H54 (cell line): ENCODE results near the gene OPA3.

ENCODE experiments used
- DNase-seq: peaks from one replicate; pipeline ENCODE4 v3.0.0; 2011; ENCODE audit warnings: low spot score, mixed read lengths; ENCODE audit not compliant: insufficient read length
- FAIRE-seq: peaks from 3 replicates; lab custom pipeline; 2011; peaks lifted over from hg19 to GRCh38; lab: Jason Lieb, UNC
- POLR2A ChIP-seq: IDR thresholded peaks from 2 replicates; pipeline ENCODE4 v1.6.1; 2011; ENCODE audit warnings: low read depth, mild to moderate bottlenecking, low read length

The OPA3 gene

GRCh38 chr19:45567609-45568008 is 17.0 kb downstream of the OPA3 start:
- no peak for DNase-seq

DNA sequence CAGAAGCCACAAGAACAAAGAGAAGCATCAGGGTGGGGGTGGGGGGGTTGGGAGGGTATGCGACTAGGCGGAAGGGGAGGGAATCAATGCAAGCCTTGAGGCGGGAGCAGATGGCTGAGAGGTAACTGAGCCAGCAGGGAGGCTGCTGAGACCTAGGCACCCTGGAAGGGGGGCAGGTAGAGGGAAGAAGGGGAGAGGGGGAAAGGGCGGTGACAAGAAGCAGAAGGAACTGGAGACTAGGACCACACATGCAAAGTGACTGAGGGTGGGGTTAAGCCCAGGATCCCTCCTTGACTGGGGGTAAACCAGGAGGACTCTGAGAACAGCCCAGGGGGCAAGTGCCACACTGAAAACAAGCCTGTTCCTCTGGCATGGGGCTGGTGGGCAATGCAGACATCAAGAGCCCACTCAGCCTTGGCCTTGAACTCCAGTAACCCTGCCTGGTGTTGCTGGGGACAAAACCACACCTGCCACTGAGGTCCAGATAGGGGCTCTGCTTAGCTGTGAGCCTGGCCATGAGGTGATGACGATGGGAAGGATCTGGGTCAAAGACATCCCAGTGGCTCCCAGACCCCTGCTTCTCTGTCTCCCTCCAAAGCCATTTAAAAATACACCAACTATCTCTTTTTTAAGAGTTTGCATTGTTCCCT is 20.3 kb downstream of the OPA3 start:
- DNase-seq (no peak), FAIRE-seq (no peak)
- no peak for TF ChIP-seq POLR2A

More at GRCh38 chr19:45567609-45568008, 17.0 kb downstream of the OPA3 start:
- TF ChIP-seq POLR2A, result no peak
- FAIRE-seq, result no peak

DNA sequence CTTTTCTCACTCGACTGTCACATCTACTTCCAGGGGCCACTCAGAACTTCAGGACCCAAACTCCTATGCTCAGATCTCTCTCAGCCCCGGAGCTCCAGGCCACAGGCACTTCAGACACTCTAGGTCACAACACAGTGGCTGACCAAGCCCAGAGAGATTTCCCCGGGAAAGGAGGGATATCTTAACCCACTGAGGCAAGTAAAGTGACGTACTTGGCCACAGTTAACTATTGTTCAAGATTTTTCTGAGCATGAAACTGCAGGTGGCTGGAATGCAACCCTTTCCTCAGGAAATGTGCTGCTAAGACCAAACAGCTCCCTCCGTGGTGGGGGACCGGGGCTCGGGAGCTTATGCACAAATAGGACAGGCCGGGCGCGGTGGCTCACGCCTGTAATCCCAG is 23.9 kb downstream of the OPA3 start:
- DNase-seq (no peak), FAIRE-seq (no peak)
- no peak for TF ChIP-seq POLR2A

DNA sequence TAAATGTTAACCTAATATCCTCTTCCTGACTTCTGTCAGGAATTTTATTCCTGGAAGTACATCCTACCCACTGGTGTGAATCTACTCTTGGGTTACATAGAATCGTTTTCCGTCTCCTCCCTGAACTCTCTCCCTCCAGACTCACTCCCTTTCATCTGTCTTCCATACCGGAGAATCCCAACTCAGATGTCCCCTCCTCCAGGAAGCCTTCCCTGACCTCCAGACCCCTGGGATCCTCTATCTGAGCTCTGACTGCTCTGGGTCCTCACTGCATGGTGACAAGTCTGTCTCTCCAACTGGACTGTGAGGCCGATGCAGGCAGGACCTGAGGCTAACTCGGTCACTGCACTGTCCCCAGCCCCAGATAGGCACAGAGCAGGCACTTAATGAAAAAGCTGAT is 24.6 kb downstream of the OPA3 start:
- no peak for TF ChIP-seq POLR2A
- no peak for FAIRE-seq
- no peak for DNase-seq

DNA sequence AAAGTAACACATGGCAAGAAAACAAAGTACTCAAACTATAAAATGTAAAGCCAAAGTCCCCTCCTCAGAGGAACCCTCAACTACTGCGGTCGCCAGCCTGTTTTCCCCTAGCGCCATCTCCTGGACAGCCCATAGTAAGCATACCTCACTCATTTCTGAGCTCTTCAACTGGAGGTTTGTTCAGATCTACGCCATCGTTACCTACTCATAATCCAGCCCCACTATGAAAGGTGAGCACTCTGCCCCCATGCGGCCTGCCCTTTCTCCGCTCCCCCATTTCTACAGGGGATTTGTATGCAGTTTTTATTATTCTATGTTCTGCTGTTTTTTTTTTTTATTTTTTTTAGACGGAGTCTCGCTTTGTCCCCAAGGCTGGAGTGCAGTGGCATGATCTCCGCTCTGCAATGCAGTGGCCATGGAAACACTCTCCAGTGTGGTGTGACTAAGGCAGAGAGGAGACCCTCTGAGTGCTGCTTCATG is 26.2 kb downstream of the OPA3 start:
- no peak for DNase-seq
- no peak for TF ChIP-seq POLR2A
- no peak for FAIRE-seq

GRCh38 chr19:45556835-45557234 is 27.8 kb downstream of the OPA3 start:
- no peak for TF ChIP-seq POLR2A
- DNase-seq (no peak), FAIRE-seq (no peak)

DNA sequence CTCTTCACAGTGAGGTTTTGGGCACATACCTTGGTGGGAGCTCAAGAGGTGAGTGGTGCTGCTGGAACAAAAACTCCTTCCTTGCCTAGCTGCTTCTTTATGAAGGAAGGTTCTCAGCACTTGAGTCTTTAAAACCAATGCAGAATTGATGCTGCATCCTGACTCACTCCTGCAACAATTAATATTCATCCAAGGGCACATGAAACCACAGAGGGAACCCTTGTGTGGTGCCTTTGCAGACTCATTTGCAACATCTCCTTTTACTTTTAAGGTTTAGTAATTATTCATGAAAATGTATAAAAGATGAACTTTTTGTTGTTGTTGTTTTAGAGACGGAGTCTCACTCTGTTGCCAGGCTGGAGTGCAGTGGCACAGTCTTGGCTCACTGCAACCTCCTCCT is 30.1 kb downstream of the OPA3 start:
- DNase-seq (no peak), FAIRE-seq (no peak)
- TF ChIP-seq POLR2A, result no peak

- TF ChIP-seq POLR2A, result no peak
- DNase-seq (no peak), FAIRE-seq (no peak)
Measured at GRCh38 chr19:45553464-45553863, 31.1 kb downstream of the OPA3 start.

GRCh38 chr19:45547965-45548609 is 36.5 kb downstream of the OPA3 start:
- TF ChIP-seq POLR2A, result no peak
- DNase-seq (peak; percentile 61), FAIRE-seq (no peak)

DNA sequence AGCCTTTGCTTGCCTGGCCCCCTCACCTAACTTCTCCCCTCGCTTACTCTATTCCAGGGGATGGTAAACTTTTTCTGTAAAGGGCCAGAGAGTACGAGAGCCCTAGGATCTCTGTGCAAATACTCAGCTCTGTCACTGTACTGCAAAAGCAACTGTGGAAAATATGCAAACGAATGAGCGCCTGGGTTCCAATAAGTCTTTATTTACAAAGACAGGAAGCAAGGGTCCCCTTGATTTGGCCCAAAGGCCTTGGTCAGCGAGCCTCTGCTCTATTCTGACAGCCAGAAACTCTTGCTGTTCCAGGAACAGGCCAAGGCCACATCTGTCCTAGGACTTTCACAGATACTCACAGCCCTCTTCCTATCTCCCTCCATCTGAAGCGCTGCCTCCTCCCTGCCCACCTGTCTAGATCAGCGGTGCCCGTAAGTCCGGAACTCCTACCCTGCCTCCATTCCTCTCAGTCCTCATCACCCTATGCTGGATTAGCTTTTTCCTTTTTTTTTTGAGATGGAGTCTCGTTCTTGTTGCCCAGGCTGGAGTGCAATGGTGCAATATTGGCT is 37.3 kb downstream of the OPA3 start:
- TF ChIP-seq POLR2A, result no peak
- no peak for FAIRE-seq

DNA sequence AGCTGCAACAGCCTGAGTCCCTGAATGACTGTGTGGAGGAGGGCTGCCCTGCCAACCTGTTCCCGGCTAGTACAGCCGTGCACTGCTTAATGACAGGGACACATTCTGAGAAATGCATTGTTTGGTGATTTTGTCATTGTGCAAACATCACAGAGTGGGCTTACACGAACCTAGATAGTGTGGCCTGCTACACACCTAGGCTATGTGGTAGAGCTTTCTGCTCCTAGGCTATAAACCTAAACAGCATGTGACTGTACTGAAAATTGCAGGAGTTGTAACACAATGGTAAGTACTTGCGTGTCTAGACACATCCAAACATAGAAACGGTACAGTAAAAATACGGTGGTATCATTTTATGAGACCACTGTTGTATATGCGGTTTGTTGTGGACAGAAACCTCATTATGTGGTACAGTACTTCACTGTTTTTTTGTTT is 42.4 kb downstream of the OPA3 start:
- TF ChIP-seq POLR2A, result no peak
- DNase-seq (no peak), FAIRE-seq (no peak)

More for the DNA sequence above, 37.3 kb downstream of the OPA3 start:
- no peak for DNase-seq

GRCh38 chr19:45539459-45539858 is 45.1 kb downstream of the OPA3 start:
- no peak for DNase-seq
- FAIRE-seq, result no peak
- TF ChIP-seq POLR2A, result no peak

GRCh38 chr19:45531349-45531748 is 53.3 kb downstream of the OPA3 start:
- FAIRE-seq (no peak), DNase-seq (no peak)
- no peak for TF ChIP-seq POLR2A

GRCh38 chr19:45529420-45529785 is 55.2 kb downstream of the OPA3 start:
- no peak for TF ChIP-seq POLR2A
- FAIRE-seq, result no peak

More at GRCh38 chr19:45529420-45529785, 55.2 kb downstream of the OPA3 start:
- DNase-seq, result no peak
